ENCODE data around the gene CORO2B.

Gene CORO2B

DNA sequence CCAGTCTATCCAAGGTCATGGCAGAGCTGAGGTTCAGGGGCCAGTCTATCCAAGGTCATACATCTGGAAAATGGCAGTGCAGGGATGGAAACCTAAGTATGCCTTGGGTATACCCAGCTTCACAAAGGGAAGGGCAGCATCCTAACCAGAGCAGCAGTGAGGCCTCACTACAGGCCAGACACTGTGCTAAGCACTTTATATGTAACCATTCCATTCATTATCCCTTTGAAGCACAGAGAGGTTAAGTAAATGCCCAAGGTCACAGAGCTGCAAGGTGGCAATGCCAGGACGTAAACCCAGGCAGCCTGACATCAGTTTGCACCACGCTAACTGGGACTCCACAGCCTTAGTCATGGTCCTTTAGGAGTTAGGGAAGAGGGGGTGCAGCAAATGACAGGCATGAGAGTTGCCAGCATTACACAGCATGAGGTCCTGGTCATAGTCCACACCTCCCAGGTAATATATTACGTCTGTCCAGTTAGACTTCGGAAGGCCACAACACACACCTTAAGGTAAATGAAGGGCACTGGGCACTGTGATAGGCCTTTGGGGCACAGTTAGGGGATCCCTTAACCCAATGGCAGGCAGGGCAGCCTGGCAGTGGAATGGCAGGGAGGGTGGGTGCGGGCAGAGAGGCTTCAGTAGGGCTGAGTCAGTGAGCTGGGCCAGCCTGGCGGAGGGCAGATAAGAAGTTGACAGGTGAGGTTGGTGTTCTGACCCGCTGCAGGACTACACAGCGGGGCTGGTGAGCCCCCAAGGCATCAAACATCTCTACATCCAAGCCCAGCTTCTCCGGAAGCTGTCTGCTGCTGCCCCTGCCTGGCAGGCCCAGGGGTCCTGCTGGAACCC, 21.1 kb upstream of the CORO2B start:
- no peak for DNase-seq (ENCODE audit: low read depth)
- TF ChIP-seq, protein P1, sequence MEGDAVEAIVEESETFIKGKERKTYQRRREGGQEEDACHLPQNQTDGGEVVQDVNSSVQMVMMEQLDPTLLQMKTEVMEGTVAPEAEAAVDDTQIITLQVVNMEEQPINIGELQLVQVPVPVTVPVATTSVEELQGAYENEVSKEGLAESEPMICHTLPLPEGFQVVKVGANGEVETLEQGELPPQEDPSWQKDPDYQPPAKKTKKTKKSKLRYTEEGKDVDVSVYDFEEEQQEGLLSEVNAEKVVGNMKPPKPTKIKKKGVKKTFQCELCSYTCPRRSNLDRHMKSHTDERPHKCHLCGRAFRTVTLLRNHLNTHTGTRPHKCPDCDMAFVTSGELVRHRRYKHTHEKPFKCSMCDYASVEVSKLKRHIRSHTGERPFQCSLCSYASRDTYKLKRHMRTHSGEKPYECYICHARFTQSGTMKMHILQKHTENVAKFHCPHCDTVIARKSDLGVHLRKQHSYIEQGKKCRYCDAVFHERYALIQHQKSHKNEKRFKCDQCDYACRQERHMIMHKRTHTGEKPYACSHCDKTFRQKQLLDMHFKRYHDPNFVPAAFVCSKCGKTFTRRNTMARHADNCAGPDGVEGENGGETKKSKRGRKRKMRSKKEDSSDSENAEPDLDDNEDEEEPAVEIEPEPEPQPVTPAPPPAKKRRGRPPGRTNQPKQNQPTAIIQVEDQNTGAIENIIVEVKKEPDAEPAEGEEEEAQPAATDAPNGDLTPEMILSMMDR (IDR thresholded peaks at IDR 0.05; ENCODE audit: low read depth, low read length, missing control alignments) = no peak
- no peak overlapping the region for H3K4me3 ChIP-seq (ENCODE audit: low read depth, low read length)
- in situ Hi-C loops (cut with HindIII; ENCODE audit: low sequenced_read_pairs) = no loop called here

DNA sequence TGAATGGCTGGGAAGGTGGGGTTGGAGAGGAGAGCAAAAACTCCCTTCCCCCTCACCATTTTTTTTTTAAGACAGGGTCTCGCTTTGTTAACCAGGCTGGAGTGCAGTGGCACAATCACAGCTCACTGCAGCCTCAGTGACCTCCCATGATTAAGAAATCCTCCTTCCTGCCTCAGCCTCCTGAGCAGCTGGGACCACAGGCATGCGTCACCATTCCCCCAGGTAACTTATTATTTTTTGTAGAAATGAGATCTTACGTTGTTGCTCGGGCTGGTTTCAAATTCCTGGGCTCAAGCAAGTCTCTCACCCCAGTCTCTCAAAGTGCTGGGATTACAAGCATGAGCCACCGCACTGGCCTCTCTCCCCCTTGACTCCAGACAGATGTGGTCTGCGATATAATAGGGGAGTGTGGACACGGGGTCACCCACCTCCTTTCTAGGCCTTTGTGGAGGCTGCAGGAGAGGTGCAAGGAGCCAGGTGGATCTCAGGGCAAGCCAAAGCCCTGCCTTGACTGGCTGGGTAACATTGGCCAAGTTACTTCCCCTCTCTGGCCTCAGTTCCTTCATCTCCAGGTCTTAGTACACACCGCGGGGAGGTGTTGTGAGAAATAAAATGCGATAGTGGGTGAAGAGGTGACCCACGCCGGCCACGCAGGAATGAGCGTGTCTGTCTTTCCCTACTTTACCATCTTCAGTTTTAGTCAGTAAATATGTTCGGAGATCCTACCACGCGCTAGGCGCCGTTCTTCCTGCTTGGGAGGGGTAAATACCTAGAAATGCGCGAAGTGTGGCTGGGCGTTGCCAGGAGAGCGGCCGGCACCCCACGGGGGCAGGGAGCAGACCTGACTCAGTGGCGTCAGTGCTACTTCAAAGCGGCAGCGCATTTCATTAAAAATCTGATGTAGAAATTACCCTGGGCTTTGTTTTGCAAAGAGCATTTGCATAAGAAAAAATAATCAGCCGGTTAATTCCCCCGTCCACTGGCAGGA, 20.2 kb upstream of the CORO2B start:
- peak overlapping the region; percentile 39 for H3K4me3 ChIP-seq (ENCODE audit: low read depth, low read length)
- DNase-seq (ENCODE audit: low read depth) = no peak
- TF ChIP-seq, protein P1 (IDR thresholded peaks at IDR 0.05; ENCODE audit: low read depth, low read length, missing control alignments) = no peak
- in situ Hi-C loops (cut with HindIII; ENCODE audit: low sequenced_read_pairs) = no loop called here

DNA sequence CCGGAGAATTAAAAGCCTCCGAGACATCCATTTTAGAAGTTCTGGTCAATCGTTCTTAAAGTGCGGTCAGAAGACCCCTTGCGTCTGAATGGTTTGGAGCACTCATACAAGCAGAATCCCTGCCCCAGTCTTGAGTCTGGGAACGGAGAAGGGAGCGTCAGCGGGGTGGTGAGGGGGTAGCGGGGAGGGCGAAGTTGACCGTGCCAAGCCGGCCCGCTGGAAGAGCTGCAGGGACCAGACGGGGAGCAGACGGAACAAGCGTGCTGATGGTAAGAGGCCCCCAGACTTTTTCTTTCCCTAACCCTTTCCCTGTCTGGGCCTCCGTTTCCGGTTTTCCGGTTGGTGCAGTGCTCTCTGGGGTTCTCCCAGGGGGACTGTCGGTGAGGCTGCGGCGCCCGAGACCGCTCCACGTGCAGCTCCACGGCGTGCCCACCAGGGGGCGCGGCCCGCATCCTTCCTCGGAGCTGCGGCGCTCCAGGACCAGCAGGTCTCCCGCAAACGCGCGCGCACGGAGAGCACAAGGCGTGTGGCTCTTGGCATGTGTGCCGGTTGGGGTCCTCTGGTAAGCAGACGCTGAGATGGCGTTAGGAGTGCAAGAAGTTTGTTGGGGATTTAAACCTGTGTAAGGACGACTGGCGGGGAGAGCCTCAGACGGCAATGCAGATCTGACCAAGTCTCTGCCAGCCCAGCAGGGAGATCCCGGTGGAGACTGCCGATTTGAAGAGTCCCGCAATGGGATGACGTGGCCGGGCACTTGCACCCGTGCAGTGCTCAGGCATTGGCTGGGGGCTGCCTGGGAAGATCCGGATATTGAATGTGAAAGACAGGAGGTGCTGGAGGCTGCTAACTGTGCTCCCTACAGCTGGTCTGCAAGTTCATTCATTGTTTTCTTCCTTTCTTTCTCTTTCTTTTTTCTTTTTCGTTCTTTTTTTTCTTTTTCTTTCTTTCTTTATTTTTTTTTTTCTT, 19.2 kb upstream of the CORO2B start:
- in situ Hi-C loops (cut with HindIII; ENCODE audit: low sequenced_read_pairs) = no loop called here
- TF ChIP-seq, protein P1 (IDR thresholded peaks at IDR 0.05; ENCODE audit: low read depth, low read length, missing control alignments) = peak; percentile 88
- peak overlapping the region; percentile 39 for H3K4me3 ChIP-seq (ENCODE audit: low read depth, low read length)

DNA sequence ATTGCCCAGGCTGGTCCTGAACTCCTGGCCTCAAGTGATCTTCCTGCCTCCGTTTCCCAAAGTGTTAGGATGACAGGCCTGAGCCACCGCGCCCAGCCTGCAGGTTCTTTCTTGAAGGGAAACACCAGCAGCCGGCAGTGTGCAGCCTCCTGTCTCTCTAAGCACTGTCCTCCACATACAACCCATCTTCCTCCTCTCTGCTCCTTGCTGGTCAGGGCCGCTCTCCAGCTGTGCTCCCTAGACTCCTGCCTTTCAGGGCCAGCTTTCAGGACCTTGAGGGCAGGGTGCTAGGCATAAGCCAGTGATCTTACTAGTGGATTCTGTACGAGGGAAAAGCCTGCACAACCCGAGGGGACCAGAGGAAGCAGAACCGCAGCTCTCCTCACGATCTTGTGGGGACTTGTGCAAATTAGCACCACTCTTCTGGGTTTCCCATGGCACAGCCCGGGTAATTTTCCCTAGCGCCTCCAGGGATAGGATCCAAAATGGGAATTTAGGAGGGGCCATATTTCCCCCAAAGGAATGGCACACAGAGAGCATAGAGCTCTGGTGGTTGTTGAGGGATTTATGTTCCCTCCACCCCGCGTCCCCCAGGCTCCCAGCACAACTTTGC, 18.2 kb upstream of the CORO2B start:
- no peak for DNase-seq (ENCODE audit: low read depth)
- H3K4me3 ChIP-seq (ENCODE audit: low read depth, low read length) = no peak overlapping the region
- TF ChIP-seq, protein P1 (IDR thresholded peaks at IDR 0.05; ENCODE audit: low read depth, low read length, missing control alignments) = no peak
- in situ Hi-C loops (cut with HindIII; ENCODE audit: low sequenced_read_pairs) = no loop called here

More for the DNA sequence above, 19.2 kb upstream of the CORO2B start:
- DNase-seq (ENCODE audit: low read depth) = peak; percentile 18

DNA sequence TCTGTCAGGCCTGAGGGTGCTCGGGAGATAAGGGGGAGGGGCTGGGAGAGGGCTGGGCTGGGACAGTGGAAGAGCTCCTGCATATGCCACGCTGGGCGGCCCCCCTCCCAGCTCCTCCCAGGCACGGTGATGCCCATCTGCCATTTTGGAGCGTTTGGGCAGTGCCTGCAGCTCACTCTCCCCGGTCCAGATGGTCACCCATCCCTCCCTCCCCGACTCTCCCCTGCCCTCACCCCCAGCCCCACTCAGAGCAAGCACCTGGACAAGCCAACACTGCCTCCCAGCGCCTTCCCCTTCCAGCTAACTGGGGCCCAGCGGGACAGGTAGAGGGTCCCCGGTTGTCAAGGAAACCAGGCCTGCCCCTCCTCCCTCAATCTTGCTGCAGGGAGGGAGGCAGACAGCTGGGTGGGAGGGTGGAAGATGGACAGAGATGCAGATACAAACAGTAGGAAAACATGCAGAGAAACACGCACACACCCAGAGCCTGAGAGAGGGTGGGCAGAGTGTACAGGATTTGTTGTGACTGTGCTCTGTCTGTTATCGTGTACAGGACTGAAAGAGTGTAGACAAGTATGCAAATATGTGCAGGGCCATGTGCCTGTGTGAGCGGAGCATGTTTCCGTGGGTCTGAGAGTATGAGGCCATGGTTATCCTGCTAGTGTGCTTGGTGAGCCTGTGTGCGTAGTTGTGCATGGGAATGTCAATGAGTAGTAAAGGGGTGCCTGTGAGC, 17.5 kb upstream of the CORO2B start:
- TF ChIP-seq, protein P1 (IDR thresholded peaks at IDR 0.05; ENCODE audit: low read depth, low read length, missing control alignments) = no peak
- in situ Hi-C loops (cut with HindIII; ENCODE audit: low sequenced_read_pairs) = no loop called here
- no peak overlapping the region for H3K4me3 ChIP-seq (ENCODE audit: low read depth, low read length)
- no peak for DNase-seq (ENCODE audit: low read depth)

All from astrocyte of the cerebellum (primary cell).